ENCODE results near the gene TNFRSF8. TPM values are rescaled to one million over a fixed set of nuclear protein-coding genes. Genes with fewer than 3 reads are reported as not detected.

Gene TNFRSF8
- total RNA-seq, 1 experiment from 2014 or later, result 0.13 TPM

DNA sequence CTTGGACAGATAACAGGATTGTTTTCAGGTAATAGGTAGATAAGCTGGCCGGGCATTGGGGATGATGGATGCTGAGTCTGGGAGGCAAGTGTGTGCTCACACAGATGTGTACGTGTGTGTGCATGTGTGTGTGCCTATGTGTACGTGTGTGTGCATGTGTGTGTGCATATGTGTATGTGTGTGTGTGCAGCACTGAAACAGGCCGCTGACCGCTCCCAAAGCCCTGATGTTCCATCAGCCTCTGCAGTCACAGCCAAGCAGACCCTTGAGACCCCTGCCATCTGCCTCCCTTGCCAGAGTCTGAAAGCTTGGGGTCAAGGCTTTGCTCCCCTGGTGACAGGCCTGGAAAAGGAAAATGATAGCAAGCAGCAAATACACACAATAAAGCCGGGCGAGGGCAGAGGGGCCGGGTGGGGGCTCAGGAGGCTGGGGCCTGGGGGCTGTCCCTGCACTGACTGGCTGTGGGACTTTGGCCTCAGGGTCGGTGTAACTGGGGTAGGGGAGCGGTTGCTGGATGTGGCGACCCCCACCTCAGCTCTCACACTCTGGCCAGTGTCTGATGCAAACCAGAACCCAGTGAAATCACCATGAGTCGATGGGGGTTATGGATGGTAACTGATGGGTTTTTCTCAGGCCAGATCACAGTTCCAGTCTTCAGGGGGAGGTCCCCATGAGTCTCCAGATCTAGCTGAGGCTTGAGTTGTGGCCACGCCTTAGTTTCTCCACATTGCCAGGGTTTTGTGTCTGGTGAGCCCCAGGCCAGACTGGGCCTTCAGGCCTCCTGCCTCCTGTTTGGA is 9.2 kb upstream of the TNFRSF8 start:
- BruUV-seq (replicated peaks), result no TSS peak
- no peaks in the 10 kb centered on the region for H3K9me3 ChIP-seq (ENCODE audit: control insufficient read depth, insufficient read depth, low read depth, low read length)
- DNase-seq (ENCODE audit: low read depth, low spot score) (no peak), ATAC-seq (no peak)
- ChIA-PET POLR2A (interaction anchor here (0.7 kb wide), 1 partner anchor 25 kb away, joined by 4 read pairs; no protein-coding TSS in a partner anchor), CTCF (no interaction called here)
- in situ Hi-C loops (cut with HindIII; ENCODE audit: low pct_unique_long_range_greater_than_20kb, low sequenced_read_pairs), result no loop called here
- no peaks in the 10 kb centered on the region for H3K36me3 ChIP-seq (ENCODE audit: control insufficient read depth, insufficient read depth, low read length)
- TF ChIP-seq SIN3A (IDR thresholded peaks at IDR 0.05; ENCODE audit: borderline replicate concordance, insufficient read depth, low read depth, low read length), result no peak
- TF ChIP-seq TCF7L2 (IDR thresholded peaks at IDR 0.05; ENCODE audit: low read depth, low read length), result no peak
- TF ChIP-seq, protein P1, sequence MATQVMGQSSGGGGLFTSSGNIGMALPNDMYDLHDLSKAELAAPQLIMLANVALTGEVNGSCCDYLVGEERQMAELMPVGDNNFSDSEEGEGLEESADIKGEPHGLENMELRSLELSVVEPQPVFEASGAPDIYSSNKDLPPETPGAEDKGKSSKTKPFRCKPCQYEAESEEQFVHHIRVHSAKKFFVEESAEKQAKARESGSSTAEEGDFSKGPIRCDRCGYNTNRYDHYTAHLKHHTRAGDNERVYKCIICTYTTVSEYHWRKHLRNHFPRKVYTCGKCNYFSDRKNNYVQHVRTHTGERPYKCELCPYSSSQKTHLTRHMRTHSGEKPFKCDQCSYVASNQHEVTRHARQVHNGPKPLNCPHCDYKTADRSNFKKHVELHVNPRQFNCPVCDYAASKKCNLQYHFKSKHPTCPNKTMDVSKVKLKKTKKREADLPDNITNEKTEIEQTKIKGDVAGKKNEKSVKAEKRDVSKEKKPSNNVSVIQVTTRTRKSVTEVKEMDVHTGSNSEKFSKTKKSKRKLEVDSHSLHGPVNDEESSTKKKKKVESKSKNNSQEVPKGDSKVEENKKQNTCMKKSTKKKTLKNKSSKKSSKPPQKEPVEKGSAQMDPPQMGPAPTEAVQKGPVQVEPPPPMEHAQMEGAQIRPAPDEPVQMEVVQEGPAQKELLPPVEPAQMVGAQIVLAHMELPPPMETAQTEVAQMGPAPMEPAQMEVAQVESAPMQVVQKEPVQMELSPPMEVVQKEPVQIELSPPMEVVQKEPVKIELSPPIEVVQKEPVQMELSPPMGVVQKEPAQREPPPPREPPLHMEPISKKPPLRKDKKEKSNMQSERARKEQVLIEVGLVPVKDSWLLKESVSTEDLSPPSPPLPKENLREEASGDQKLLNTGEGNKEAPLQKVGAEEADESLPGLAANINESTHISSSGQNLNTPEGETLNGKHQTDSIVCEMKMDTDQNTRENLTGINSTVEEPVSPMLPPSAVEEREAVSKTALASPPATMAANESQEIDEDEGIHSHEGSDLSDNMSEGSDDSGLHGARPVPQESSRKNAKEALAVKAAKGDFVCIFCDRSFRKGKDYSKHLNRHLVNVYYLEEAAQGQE (IDR thresholded peaks at IDR 0.05; ENCODE audit: insufficient read depth in 1 of 2, low read depth in 2 of 2, low read length in 1 of 2), result no peak
- no peak for TF ChIP-seq POLR2AphosphoS5 (IDR thresholded peaks at IDR 0.05; ENCODE audit: low read depth, low read length)
- TF ChIP-seq, protein P2, sequence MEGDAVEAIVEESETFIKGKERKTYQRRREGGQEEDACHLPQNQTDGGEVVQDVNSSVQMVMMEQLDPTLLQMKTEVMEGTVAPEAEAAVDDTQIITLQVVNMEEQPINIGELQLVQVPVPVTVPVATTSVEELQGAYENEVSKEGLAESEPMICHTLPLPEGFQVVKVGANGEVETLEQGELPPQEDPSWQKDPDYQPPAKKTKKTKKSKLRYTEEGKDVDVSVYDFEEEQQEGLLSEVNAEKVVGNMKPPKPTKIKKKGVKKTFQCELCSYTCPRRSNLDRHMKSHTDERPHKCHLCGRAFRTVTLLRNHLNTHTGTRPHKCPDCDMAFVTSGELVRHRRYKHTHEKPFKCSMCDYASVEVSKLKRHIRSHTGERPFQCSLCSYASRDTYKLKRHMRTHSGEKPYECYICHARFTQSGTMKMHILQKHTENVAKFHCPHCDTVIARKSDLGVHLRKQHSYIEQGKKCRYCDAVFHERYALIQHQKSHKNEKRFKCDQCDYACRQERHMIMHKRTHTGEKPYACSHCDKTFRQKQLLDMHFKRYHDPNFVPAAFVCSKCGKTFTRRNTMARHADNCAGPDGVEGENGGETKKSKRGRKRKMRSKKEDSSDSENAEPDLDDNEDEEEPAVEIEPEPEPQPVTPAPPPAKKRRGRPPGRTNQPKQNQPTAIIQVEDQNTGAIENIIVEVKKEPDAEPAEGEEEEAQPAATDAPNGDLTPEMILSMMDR (IDR thresholded peaks at IDR 0.05), result no peak
- no peak overlapping the region for H3K27ac ChIP-seq (ENCODE audit: low read length)
- H3K4me3 ChIP-seq (ENCODE audit: low read depth in 2 of 2, low read length in 2 of 2), result no peak overlapping the region
- no peaks in the 10 kb centered on the region for H3K27me3 ChIP-seq (ENCODE audit: control insufficient read depth, insufficient read depth, low read length)
- H3K4me1 ChIP-seq (ENCODE audit: control insufficient read depth, insufficient read depth, low read length), result no peaks in the 10 kb centered on the region; the same call in 1 of the 2 replicates
- intact Hi-C loops (cut with micrococcal nuclease; ENCODE audit: unreplicated experiment), result no loop called here

DNA sequence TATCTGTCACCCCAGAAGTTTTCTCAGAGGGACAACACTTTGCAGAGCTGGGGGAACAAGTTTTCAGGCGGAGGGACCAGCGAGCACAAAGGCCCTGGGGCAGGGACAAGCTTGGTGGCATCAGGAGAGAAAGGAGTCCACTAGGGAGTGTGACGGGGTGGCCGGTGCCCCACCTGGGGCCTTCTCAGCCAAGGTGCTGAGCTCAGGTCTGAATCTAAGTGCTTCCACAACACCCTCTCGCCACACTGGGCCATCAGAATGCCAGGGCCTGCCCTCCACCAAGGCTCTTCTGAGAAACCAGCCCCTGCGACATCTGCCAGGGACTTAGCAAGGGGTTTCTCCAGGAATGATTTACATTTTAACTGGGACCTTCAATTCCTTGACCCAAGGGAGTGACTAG is 7.8 kb upstream of the TNFRSF8 start:
- Histone ChIP-seq H3K36me3 (ENCODE audit: control insufficient read depth, insufficient read depth, low read length) (no peaks in the 10 kb centered on the region), H3K27me3 (ENCODE audit: control insufficient read depth, insufficient read depth, low read length) (no peaks in the 10 kb centered on the region), H3K4me1 (ENCODE audit: control insufficient read depth, insufficient read depth, low read length) (no peaks in the 10 kb centered on the region; the same call in 1 of the 2 replicates), H3K9me3 (ENCODE audit: control insufficient read depth, insufficient read depth, low read depth, low read length) (no peaks in the 10 kb centered on the region), H3K4me3 (ENCODE audit: low read depth in 2 of 2, low read length in 2 of 2) (no peak overlapping the region), H3K27ac (ENCODE audit: low read length) (no peak overlapping the region)
- POLR2A ChIA-PET, result no interaction called here
- TF ChIP-seq SIN3A (IDR thresholded peaks at IDR 0.05; ENCODE audit: borderline replicate concordance, insufficient read depth, low read depth, low read length), result no peak
- no peak for TF ChIP-seq TCF7L2 (IDR thresholded peaks at IDR 0.05; ENCODE audit: low read depth, low read length)
- TF ChIP-seq POLR2AphosphoS5 (IDR thresholded peaks at IDR 0.05; ENCODE audit: low read depth, low read length), result no peak
- TF ChIP-seq, protein P2 (IDR thresholded peaks at IDR 0.05), result no peak
- TF ChIP-seq, protein P1 (IDR thresholded peaks at IDR 0.05; ENCODE audit: insufficient read depth in 1 of 2, low read depth in 2 of 2, low read length in 1 of 2), result no peak
- no TSS peak for BruUV-seq (replicated peaks)
- intact Hi-C loops (cut with micrococcal nuclease; ENCODE audit: unreplicated experiment), result no loop called here
- in situ Hi-C loops (cut with HindIII; ENCODE audit: low pct_unique_long_range_greater_than_20kb, low sequenced_read_pairs), result no loop called here
- ATAC-seq (no peak), DNase-seq (ENCODE audit: low read depth, low spot score) (no peak)
- CTCF ChIA-PET, result no interaction called here

Data from Panc1 (cell line).